CD4-positive, alpha-beta T cell treated with Interleukin-15 for 1 hour (primary cell): Measurements from ENCODE around the gene NR3C2.

Experiments used
- DNase-seq: peaks from one replicate; pipeline ENCODE4 v3.0.0-alpha.2; 2020

NR3C2 gene

DNA sequence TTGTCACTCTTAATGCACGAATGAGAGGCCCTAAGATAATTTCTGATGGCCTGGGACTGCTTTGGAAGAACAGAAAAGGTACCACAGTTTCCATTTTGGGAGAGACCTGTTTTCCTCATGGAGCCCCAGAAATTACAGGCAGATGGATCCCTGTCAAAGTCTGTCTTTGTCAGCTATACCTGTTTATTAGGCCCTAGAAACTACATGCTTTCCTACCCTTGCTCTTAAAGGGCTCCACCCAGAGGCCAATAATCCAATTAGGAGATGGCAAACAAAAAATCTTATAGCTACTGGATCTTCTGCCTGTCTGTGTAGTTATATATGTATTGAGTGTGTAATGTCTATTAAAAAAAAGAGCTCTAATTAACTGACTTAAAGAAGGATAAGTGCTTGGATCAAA is 141.3 kb downstream of the NR3C2 start:
- no peak for DNase-seq

DNA sequence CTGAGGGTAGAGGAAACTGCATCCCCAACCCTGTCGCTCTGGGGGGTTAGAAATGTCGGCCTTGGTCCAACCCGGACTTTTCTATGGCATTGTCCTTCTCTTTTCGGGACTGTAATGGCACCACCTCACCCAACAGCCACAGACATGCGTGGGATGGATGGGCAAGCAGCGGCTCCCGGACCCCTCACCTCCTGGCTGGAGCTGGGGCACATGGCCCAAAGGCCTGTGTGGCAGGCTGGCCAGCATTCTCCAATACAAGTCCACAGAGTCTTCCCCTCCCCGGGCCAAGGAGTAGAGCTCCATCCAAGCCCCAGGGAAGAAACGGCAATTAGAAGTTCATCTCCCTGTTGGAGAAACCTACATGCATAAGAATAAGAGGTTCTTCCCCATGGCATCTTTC is 142.9 kb downstream of the NR3C2 start:
- no peak for DNase-seq

DNA sequence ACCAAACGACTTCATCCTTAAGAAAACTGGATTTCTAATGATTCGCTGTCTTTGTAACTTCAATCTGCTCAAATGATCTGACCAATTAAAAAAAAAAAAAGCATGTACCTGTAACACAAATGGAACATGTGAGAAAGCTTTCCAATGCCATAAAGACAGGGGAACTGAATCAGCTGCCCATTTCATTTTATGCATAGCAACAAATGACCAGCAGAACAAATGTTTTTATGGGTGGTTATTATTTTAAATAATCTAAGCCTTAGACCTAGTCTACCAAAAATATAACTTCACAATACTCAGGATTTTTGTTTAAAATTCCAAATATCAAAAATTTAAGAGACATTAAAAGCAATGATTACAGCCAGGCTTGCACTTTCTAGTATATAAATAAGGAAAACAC is 145.7 kb downstream of the NR3C2 start:
- DNase-seq, result no peak

DNA sequence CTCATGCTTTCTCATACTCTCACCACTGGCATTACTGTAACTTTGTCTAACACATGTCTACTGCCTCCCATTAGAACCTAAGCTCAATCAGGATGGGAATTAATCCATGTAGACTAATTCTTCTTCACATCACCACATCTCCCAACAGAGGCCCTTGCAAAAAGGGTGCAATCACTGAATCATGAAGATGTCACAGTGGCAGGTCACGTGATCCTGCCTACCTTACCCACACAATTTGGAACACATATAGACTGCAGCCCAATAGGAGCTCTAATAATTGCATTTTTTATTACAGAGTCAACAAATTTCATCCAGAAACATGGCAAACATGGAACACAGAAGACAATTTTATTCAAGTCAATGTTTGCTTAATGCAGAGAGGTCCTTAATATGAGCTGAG is 146.6 kb downstream of the NR3C2 start:
- no peak for DNase-seq

DNA sequence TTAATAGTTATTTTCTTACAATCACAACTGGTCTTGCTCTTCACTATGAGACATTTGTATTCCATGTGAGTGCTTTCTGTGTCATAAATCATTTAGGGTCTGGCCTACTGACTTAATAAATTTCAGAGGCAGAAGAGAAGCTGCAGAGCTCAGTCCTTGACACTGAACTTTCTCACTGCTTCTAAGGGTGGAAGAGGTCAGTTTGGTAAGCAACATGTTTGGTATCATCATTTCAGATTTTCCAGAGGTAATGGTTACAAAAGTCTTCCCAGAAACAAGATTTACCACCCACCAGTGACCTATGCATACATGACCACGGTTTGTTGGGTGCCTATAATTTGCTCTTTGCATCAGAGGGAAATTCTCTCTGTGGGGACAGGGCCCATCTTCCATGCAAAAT is 148.6 kb downstream of the NR3C2 start:
- DNase-seq, result no peak

DNA sequence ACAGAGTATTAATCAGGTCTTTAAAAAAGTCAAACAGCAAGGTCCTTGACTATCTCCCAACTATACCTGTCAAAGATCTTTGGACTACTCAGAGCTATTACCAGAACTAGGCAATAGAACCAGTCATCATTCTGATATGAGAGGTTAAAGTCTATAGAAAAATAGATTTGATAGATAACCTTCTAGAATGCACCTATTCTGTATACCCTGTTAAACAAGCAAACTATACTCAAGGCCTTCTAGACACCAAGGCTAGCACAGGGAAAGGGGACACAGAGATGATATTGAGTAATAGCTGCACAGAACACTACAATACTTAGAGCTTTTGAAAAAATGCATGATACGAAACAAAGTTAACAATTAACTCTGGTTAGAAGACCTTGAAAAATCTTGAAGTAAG is 149.5 kb downstream of the NR3C2 start:
- DNase-seq, result no peak

DNA sequence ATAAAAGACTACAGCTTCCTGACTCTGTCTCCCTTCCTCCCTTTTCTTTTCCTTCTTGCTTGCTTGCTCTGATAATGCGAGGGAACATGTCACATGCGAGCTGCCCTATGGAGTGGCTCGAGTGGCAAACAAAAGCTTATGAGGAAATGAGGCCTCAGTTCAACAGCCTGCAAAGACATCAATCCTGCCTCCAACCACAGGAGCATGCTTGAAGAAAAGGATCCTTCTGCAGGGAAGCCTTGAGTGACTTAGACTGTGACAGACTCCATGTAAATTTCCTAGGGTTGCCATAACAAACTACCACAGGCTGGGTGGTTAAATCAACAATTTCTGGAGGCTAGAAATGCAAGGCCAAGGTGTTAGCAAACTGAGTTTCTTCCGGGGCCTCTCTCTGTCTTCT is 152.5 kb downstream of the NR3C2 start:
- no peak for DNase-seq

DNA sequence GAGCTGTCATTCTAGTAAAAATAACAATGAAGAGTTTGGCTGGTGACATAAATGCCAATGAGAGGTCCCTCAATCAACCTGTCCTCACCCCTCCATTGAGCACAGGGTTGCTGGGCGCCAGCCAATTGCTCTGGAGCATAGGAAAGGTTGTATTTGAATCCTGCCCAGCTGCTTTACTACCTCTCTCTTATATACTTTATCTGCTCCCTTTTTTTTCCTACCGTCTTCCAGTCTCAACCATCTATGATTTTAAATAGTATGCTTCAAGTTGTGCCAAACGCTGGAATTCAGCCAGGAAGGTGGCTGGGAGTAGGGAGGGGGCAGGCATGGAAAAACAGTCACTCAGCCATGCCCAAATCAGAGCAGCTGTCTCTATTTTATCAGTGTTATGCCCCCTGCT is 153.8 kb downstream of the NR3C2 start:
- DNase-seq, result no peak

DNA sequence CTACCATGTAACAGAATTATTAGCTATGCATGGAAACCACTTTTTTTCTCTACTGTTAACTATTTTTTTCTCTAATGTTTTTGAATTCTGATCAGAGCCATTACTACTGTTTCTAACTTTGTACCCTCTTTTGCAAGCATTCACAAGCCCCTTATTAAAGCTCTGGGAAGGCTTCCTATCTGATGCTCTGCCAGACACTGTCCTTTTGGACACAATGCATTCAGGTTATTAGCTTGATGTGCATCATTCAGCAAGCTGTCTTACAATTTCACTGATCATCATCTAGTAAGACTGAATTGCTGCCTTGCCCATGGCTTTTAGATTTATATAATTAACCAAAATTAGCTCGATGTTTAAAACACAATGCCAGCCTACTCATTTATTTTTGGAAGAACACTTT is 155.1 kb downstream of the NR3C2 start:
- DNase-seq, result no peak

DNA sequence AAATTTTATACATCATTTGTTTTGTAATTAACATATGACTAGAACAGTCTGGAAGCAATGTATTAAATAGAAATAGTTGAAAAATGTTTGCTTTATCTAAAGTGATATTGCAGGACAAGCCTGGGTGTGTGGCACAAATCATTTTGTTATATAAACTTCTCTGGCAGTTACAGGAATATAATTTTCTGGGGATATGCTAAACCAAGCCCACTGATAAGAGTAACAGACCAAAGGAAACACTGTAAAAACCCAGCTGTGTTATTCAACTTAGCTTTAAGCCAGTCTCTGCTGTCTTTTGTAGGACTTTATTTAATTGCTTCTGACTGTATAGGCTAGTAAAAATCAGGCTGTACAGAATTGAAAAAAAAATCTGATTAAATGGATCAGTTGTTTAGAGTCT is 156.2 kb downstream of the NR3C2 start:
- no peak for DNase-seq

DNA sequence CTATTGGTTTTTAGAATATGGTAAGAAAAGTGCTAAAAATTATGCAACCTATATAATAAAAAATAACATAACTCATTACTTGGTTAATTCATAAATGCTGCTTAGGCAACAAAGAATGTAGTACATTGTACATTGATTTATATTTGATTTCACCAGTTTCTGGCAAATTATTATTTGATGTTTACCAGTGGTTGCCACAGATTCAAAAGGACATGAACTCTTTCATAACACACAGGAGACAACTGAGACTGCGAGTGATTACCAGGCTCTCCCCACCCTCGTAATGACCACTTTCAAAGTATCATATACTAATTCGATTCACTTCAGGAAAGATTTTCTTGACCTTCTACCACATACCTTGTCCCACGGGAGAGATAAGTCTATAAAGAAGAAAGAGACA is 158.5 kb downstream of the NR3C2 start:
- no peak for DNase-seq

DNA sequence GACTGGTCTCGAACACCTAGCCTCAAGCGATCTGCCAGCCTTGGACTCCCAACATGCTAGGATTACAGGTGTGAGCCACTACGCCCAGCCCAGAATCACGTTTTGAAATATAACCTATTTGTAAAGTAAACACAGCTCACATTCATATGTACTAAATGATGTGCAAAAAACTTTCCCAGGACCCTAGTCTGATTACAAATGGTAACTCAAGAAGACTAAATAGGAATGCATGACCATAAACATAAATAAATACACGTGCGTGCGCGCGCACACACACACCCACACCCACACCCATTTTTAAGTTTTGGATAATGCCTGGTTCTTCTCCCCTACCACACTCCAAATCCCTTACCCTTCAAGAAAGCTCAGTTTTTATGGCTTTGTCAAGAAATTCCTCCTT is 163.9 kb downstream of the NR3C2 start:
- DNase-seq, result no peak

DNA sequence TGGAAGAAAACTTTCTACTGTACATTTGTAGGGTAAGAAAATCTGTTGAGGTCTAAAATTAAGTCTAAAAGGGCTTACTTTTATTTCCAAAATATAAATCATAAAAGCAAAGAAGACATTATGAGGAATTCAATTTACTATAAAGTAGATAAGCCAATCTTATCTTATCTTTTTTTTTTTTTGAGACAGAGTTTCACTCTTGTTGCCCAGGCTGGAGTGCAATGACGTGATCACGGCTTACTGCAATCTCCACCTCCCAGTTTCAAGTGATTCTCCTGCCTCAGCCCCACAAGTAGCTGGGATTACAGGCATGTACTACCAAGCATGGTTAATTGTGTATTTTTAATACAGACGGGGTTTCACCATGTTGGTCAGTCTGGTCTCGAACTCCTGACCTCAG is 166.9 kb downstream of the NR3C2 start:
- DNase-seq, result no peak

DNA sequence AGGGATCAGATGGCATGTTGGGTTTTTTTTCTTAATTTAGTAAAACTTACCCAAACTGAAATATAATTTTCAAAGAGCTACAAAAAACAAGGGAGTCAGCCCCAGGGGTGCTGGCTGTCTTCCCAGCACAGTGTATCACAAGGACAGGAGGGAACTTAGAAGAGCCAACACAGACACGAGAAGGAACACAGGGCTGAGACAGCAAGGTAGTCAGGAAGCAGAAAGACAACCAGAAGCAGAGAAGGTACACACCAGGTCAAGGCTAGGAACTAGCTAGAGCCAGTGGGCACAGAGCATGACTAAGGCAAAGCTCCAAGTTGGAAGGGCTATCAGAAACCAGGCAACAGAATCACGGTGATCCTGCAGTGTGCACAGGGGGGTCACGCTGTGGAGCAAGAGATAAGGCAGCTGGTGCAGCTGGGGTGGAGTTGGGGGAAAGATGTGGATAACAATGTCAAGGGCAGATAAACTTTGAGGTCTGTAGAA is 168.7 kb downstream of the NR3C2 start:
- DNase-seq, result no peak

DNA sequence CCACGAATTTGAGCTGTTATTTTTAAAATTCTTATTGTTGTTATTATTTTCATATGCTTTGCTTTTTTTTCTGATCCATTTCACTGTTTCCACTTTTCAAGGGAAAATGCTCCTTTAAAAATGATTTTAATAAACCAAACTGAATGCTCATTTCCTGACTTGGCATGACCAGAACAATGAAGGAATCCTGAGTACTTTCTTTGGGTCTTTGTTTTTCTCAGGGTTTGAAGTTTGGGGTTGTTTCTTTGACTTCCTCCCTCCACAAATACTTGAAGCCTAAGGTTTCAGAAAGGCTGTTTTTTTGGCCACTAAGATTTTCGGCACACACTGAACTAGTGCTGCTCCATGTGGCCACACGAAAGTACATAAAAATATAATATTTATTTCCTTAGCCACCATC is 171.0 kb downstream of the NR3C2 start:
- no peak for DNase-seq

DNA sequence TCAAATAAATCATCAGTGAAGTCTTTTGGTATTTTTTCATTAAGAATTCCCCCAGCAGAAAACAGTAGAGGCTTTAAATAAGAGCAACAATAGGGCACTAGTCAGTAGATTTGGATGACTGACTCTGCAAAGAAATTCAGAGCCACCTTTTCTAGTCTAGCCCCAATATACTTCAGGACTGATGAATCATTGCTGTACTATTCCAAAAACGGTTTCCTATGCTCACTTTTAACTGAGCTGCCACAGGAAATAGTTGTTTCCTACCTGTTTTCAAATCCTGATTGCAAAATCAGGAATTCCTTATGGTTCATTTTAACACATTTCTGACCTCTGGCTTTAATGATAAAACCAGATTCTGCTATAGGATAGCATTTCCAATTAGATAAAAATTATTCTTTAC is 171.6 kb downstream of the NR3C2 start:
- DNase-seq, result no peak

DNA sequence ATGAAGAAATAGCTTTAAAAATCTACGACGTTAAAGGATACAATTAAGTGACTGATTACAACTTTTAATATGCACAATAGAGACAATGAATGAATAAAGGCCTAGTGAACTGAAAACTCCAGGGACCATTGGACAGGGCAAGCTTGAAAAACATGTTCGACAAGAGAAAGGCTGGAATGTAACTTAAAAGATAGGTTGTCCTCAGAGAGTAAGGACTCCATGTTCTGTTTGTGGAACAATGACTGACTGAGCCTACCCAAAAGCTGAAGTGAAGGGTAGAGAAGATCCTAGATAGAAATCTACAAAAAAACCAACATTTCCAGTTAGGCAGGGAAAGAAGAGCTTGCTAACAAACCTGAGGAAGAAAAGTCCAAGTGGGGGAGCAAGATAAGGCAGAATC is 173.4 kb downstream of the NR3C2 start:
- no peak for DNase-seq

DNA sequence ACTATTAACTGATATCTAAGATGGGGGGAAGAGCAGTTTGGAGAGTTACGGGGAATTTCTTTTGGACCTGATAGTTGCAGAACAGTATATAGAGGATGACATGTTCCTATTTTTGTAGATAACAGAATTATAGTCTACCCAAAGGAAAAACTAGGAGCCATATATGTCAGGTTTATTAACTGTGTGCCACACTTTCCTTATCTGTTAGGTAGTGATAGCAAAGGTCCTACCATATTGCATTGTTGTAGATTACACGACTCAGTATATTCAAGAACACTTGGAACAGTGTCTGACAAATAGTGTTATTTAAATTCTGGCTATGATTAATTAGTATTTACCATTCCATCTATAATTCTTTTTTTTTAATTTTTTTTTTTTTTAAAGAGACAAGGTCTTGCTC is 175.3 kb downstream of the NR3C2 start:
- no peak for DNase-seq

DNA sequence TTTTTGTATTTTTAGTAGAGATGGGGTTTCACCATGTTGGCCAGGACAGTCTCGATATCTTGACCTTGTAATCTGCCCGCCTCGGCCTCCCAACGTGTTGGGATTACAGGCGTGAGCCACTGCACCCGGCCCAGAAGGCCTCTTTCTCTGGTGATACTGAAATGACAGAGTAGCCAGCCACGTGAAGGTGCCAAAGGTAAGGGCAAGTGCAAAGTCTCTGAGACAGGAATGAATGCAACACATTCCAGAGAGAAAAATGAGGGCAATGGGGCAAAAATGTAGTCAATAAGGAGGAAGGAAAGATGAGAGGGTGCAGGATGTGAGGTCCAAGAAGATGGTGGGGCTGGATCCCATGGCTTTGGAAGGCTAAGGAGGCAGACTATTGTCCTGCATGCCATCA is 176.0 kb downstream of the NR3C2 start:
- DNase-seq, result no peak

DNA sequence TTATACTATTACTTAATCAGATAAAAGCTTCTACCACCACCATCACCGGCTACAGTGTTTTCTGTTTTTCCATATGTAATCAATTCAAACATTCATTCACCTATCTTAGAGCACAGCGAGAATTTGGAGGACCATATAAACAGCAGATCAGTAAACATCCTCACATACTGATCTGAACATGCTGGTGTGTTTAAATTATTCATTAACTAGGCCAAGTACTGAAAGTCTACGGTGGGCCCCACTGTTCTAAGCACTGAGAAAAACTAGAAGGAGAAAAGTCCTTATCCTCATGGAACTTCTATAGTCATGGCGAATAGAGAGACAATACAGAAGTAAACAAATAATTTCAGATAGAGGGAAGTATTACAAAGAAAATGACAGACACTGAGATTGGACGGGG is 176.6 kb downstream of the NR3C2 start:
- no peak for DNase-seq

DNA sequence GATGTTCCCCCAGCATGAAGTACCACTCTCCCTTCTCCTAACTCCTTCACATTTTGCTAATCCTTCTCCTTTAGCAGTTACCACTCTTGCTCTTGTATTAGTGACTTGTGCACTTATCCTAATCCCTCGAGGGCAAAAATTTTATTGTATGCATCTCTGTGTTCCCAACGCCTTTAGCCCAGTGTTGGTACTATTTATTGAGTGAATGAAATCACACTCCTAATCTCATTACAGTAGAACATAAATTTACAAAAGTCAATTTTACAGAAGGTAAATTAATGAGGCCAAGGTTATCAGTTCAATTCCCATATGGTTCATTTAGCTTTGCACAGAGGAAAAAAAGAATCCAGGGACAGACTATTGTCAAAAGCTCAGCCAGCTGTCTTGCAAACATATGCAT is 178.4 kb downstream of the NR3C2 start:
- DNase-seq, result no peak

DNA sequence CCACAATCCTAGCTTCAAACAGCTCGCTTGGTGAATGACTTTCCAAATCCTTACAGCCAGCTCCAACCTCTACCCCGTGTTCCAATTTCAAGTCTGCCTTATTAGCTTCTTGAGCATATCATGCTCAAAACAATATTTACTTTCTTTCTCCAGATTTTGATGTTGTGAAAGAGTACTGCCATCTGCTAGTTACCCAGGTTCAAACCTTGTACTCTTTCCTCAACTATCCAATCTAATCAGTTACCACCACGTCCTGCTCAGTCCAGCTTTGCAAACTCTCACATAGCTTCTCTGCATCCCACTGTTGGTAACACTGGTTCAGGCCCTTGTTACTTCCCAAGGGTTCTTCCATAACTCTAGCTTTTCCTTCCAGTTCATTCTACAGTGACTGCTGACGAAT is 179.1 kb downstream of the NR3C2 start:
- no peak for DNase-seq

DNA sequence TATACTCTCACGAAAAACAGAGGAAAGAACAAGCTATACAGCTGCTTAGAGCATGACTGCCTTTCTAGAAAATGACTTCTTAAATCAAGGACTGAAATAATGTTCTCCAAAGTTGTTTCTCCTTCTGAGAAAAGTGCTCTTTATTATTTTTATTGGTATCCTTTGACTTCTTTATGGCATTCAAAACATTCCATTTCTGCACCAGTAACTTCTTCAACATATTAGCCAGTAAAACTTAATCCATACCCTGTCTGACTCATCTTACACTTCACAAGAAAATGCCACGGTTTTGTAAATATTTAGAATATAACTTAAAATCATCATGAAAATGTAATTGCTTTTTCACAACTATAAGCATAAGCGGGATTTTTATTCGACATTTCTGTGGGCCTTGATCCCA is 180.4 kb downstream of the NR3C2 start:
- no peak for DNase-seq

DNA sequence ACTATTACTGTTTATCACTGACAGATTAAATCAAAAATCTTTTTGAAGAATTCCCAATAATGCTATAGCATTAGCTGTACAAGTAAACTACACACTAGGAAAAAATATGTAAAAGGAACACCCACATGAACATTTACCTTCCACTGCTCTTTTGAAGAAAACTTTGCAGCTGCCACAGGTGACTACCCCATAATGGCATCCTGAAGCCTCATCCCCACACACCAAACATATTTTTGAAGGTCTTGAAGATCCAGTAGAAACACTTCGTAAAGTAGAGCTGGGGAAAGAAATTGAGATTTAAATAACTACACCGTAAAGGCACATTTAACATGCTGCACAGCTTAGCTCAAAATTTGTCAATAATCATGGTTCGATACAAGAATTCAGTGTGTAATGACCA is 182.4 kb downstream of the NR3C2 start:
- DNase-seq, result no peak

DNA sequence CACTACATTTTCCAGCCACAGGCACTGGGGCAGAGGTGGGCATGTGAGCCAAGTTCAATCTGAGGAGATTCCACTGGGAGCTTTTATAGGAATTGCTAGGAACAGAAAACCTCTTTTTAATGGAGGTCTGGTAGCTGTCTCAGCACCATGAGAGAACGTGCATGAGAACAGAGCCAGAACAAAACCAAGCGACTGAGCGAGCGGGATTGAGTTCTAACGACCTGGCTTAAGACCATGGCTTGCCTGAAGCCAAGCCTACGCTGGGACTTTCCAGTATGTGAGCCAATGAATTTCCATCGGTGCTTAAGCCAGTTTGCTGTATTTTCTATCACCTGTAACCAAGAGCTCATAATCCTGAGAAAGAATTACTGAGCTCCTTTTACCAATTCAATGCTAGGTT is 183.7 kb downstream of the NR3C2 start:
- no peak for DNase-seq

DNA sequence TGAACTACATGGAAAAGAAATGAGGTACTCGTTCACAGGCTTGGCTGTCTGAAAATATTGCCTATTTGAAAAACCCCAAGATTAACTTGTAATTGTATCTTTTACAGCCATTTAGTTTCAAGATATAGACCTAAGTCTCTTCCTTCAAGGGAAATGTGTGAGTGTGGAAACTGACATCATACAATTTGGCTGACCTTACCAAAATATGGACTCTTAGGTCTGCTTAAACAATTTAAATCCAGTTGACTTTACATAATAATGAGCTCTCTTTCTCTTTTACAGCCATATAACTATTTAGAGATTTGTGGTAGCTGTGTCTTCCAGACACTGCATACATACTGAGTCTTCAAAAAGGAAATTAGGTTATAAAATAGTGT is 186.9 kb downstream of the NR3C2 start:
- DNase-seq, result no peak
